HG02973 (cell line): ENCODE data around the gene TSPAN18.

ENCODE experiments used
- ATAC-seq: cut with Tn5 transposase; IDR thresholded peaks from one replicate; pipeline ENCODE4 v1.9.1; 2021; ENCODE audit warnings: moderate library complexity; ENCODE audit not compliant: unreplicated experiment

Gene TSPAN18

DNA sequence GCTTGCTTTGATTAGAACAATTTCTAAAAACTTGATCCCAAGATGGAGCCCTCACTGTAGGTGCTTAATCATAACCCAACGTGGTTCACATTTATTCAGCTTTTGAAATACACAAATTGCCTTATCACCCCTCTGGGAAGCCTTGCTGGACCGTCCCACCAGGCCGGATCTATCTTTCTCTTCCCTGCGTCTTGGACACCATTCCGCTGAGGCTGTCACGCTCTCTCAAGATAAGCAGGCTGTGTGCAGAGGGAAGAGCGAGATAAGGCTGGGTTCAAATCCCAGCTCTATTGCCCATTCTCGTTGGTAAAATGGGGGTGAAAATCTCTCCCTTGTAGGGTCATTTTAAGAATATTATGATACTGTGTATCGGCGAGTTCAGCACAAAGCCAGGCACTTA, 244.4 kb downstream of the TSPAN18 start:
- ATAC-seq = no peak

DNA sequence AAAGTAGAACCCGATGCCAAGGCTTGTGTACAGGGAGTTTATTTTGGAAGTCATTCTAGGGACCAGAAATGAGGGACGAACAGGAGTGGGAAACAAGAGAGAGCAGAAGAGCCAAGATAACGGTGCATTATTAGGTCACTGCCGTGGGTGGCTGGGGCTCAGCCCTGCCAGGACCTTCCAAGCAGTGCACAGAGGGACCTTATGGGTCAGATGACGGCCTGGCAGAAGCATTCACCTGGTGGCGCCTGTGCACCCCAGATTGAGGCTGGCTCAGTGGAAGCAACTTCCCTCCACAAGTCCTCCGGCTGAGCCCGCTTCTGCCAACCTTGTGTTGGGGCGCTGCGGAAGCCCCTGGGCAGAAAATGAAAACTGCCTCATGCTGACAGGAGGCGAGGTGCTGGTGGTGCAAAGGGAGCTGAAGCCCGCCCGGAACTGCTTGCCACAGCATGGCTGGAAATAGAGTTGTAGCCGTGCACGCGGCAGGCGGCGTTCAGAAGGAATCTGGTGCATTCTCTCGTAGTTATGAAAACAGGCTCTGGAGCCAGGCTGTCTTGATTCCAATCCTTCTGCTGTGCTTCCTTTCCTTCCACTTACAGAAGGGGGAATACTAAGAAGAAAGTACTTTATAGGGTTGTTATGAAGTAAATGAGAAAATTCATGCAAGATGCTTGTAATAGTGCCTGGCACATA, 246.1 kb downstream of the TSPAN18 start:
- no peak for ATAC-seq

DNA sequence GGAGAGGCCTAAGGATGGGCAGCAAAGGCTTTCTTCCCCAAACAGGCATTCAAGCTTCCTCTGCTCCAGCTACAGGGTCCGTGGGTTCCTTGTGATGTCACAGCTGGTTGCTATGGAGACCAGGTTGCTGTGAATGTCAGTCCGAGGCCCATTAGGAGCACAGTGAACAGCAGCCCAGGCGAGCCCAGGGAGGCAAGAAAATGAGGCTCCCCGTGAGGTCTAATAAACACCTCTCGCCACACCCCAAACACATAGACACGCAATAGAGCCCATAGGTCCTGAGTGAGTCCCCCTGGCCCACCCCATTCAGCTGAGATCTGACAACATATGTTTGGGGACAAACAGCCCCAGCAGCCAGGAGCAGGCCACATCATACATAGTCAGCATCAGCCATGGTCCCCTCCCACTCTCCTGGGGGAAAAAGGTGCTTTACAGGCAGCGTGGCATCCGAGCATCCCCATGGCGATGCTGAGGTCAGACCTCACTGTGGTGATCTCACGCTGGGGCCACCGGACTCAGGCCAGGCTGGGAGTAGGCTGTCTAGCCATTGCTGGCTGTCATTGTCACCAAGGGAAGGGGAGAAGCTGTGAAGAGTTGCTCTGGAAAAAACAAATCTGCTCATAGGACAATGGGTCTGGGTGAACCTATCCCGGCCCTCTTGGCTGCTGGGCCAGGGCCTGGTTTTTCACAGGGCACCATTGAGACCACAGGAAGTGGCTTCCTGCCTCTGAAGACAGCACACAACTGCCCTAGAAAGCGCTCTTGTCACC, 247.1 kb downstream of the TSPAN18 start:
- ATAC-seq = no peak

DNA sequence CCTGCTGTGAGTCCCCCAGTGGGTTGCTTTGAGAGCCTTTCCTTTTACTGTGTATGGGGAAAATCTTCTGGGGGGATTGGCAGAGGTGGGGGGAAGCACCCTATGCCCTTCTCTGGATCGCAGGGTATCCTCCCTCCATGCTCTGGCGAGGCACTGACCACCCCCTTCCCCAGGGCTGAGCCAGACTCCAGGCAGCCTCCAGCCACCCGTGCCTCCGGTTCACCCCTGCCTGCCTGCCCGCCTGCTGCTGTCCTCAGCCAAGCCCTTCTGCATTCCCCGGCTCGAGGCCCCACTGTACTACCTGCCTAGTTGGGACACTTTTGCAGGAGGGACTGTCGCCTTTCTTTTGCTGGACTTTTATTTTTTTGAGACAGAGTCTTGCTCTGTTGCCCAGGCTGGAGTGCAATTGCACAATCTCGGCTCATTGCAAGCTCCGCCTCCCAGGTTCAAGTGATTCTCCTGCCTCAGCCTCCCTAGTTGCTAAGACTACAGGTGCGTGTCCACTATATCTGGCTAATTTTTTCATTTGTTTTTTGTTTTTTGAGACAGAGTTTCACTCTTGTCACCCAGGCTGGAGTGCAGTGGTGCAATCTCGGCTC, 247.7 kb downstream of the TSPAN18 start:
- no peak for ATAC-seq

DNA sequence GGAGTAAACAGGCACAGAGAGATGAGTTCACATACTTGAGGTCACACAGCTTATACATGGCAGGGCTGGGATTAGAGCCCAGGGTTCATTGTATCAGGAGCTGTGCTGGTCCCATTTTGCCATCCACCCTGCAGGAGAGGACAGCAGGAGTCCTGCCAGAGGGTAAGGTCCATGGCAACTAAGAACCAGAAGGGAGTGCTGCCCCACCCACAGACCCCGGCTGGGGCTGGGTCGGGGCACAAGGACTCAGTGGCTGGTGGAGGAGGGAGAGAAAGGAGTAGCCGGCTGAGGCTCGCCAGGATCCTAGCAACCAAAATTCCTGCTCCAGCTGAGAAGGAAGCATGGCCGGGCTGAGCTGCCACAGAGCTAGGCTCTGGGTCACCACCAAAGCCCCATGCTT, 249.8 kb downstream of the TSPAN18 start:
- ATAC-seq = no peak

DNA sequence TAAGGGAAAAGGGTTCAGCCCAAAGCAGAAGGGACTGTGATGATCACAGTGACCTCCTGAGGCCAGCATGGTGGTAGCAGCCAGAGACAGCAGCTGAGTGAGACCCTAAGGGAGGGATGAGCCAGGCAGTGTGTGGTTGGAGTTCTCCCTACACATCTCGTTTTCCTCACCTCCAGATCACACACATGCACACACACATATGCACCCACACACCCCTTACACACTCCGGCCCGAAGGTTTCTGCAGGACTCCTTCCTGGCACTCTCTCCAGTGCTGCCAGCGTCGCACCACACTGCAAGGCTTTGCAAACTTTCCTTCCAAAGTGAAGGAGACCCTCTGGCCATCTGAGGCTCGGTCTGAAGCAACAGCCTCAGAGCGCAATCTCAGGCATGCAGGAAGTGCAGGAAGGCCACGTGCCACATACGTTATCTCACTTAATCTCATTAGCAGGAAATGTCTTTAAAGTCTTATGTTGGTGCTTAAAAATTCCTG, 250.8 kb downstream of the TSPAN18 start:
- no peak for ATAC-seq

DNA sequence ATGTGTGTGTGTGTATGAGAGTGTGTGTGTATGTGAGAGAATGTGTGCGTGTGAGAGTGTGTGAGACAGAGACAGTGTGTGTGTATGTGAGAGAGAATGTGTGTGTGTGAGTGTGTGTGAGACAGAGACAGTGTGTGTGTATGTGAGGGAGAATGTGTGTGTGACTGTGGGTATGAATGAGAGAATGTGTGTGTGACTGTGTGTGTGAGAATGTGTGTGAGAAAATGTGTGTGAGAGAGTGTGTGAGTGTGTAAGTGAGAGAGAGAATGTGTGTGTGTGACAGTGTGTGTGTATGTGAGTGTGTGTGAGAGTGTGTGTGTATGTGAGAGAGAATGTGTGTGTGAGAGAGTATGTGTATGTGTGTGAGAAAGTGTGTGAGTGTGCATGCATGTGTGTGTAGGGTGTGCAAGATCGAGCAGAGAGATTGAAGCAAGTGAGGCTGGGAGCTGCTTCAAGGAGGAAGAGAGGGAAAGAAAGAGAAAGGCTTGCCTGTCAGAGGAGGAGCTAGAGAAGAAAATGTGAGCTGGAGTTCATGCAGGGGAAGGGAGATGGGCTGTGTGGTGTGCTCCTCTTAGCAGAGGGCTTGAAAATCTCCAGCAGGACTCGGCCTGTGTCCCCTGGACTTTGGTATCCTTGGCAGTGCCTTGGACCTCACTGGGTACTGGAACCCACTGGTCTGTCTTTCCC, 251.7 kb downstream of the TSPAN18 start:
- no peak for ATAC-seq

DNA sequence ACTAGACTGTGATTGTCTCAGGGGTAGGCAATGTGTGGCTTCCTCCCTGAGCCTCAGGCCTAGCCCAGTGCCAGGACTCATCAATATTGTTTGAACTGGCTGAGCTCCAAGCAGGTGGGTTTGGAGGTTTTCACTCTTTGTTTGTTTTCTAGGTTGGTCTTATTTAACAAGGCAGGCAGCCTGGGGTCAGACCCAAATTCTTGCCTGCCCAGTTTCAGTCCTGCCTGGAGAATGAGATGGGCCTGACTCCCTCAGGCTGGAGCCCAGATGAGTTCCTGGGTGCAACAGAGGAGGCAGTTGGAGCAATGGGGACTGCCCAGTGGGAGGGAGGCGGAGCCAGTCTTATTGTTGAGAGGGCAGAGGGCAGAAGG, 252.2 kb downstream of the TSPAN18 start:
- no peak for ATAC-seq

DNA sequence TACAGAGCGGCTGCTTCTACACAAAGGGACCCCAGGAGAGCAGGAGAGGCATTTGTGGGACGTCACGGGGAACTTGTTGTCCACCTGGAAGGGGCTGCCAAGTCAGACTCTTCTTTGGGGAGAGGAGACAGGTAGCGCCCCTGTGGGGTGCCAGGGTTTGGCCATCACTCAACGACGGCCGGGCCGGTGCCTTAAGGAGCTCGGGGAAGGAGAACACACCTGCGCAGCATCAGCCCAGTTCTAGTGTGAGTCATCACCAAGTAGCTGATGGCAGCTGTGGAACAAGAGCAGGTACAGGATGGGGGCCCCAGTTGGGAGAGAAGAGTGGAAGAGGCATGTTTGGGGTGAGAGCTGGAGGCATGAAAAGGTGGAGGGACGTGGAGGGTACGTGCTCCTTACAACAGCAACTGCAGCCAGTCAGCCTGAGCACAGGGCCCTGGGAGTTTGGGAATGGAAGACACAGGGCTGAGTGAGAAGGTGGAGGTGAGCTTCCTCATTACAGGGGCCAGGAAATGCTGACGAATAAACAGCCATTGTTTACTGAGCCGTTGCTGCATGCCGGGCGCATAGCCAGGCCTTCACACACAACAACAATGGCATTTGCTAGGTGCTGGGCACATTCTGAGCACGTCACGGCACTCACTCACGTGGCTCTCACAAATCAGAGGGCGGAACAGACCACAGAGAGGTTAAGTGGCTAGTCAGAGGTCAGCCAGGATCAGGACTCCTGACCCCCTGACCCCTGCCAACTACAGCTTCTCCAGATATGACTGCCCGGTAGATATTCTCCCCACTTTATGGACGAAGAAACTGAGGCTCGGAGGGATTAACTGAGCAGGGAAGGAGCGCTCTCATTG, 253.0 kb downstream of the TSPAN18 start:
- no peak for ATAC-seq

DNA sequence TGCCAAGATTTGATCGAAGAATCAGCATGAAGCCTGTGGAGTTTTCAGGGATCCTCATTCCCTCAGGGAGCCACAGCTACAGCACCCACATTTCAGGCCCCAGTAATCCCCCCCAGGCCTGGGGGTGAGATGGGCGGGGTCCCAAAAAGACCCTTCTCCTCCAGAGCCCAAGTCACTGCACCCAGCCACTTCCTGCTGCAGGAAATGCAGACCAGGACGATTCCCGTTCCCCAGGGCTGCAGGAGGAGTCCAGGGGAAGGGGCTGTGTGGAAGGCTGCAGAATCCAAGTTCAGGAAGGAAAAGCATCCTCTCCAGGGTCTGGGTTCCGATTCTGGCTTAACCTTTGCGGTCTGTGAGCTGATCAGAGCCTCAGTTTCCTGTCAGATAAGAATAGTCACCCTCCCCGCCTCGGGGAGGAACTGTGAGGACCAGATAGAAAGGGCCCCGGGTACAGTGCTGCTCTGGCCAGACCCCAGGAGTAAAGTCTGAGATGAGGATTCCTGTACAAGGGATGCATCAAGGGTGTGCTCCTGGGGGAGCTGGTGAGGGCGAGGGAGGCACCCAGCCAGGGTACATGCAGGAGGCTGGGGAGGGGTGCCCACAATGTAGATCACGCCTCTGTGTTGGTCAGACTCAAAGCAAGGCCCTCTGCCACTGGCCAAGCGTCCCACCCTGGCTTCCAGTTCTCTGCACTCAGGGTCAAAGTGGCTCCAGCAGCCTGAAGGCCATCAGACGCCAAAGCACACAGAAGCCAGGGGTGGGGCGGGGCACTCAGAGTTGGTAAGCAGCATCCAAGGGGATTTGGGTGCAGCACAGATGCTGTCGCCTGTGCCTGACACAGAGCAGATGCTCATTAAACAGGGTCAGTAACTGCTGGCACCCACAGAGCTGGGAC, 254.0 kb downstream of the TSPAN18 start:
- ATAC-seq = no peak
